Liver (tissue), 9 donors: ENCODE results near the gene KRTAP13-3. TPM values are rescaled to one million over a fixed set of nuclear protein-coding genes. Genes with fewer than 3 reads are reported as not detected.

ENCODE experiments used
- DNase-seq: peaks from one replicate; pipeline ENCODE4 v3.0.0-alpha.2; 2017; ENCODE audit warnings: low spot score
- H3K27ac ChIP-seq, 2 donors: one replicate each; pipeline ENCODE4 v1.7.0; 2013; ENCODE audit warnings: inconsistent platforms in 2 of 2, low read length in 2 of 2, control low read depth in 1 of 2, low read depth in 1 of 2, mild to moderate bottlenecking in 1 of 2
- H3K27me3 ChIP-seq, 4 donors: one replicate each; pipeline versions ENCODE4 v1.6.1 to v1.7.0; 2013; ENCODE audit warnings: low read length in 3 of 4, inconsistent platforms in 1 of 4, mild to moderate bottlenecking in 1 of 4, moderate library complexity in 1 of 4; ENCODE audit not compliant: control insufficient read depth in 4 of 4, insufficient read depth in 4 of 4
- H3K36me3 ChIP-seq, 4 donors: one replicate each; pipeline versions ENCODE4 v1.6.1 to v1.7.0; 2013; ENCODE audit warnings: low read length in 3 of 4, mild to moderate bottlenecking in 3 of 4, low read depth in 1 of 4, moderate library complexity in 1 of 4; ENCODE audit not compliant: control insufficient read depth in 4 of 4, insufficient read depth in 3 of 4
- H3K4me1 ChIP-seq, 4 donors: one replicate each; pipeline versions ENCODE4 v1.6.1 to v1.7.0; 2013; ENCODE audit warnings: low read length in 3 of 4, mild to moderate bottlenecking in 3 of 4, moderate library complexity in 1 of 4; ENCODE audit not compliant: control insufficient read depth in 4 of 4, insufficient read depth in 4 of 4
- H3K4me3 ChIP-seq, 3 donors: one replicate each; pipeline versions ENCODE4 v1.6.1 to v1.7.0; 2013; ENCODE audit warnings: low read length in 3 of 3, control low read depth in 1 of 3, low read depth in 1 of 3, mild to moderate bottlenecking in 1 of 3
- H3K9ac ChIP-seq, 2 donors: one replicate each; pipeline ENCODE4 v1.7.0; 2013; ENCODE audit warnings: low read length in 2 of 2, mild to moderate bottlenecking in 2 of 2, moderate library complexity in 2 of 2, control low read depth in 1 of 2, low read depth in 1 of 2
- H3K9me3 ChIP-seq, 4 donors: one replicate each; pipeline versions ENCODE4 v1.6.1 to v1.7.0; 2013; ENCODE audit warnings: low read length in 3 of 4; ENCODE audit not compliant: control insufficient read depth in 4 of 4
- EGR1 ChIP-seq, 2 donors: IDR thresholded peaks; 2 replicates each; pipeline ENCODE4 v1.6.1; 2016 to 2018; ENCODE audit warnings: antibody characterized with exemption in 2 of 2, low read depth in 2 of 2
- FOXA1 ChIP-seq: IDR thresholded peaks from 2 replicates; pipeline ENCODE4 v1.6.1; 2016; ENCODE audit warnings: antibody characterized with exemption
- FOXA2 ChIP-seq: IDR thresholded peaks from 2 replicates; pipeline ENCODE4 v1.6.1; 2016; ENCODE audit warnings: antibody characterized with exemption
- HNF4A ChIP-seq, 2 donors: conservative IDR thresholded peaks; 2 replicates each; pipeline ENCODE4 v1.6.1; 2016; ENCODE audit warnings: antibody characterized with exemption in 2 of 2, mild to moderate bottlenecking in 2 of 2
- HNF4G ChIP-seq: IDR thresholded peaks from 2 replicates; pipeline ENCODE4 v1.6.1; 2016; ENCODE audit warnings: antibody characterized with exemption
- JUND ChIP-seq, 2 donors: IDR thresholded peaks; 2 replicates each; pipeline ENCODE4 v1.6.1; 2016; ENCODE audit warnings: antibody characterized with exemption in 2 of 2
- NR2F2 ChIP-seq: IDR thresholded peaks from 2 replicates; pipeline ENCODE4 v1.6.1; 2016; ENCODE audit warnings: antibody characterized with exemption
- RAD21 ChIP-seq, 2 donors: IDR thresholded peaks; 2 replicates each; pipeline ENCODE4 v1.6.1; 2016; ENCODE audit warnings: antibody characterized with exemption in 2 of 2, mild to moderate bottlenecking in 2 of 2
- WGBS: extraction: QIAGEN DNeasy Blood & Tissue Kit; methylation state at CpG from one replicate; pipeline ENCODE4 v1.1.7; 2013; 5-methylcytosine and 5-hydroxymethylcytosine counted together
- polyA plus RNA-seq, 2 donors: library from polyadenylated mRNA; stranded (reverse) in 1 of 2; unstranded in 1 of 2; fragments of 200-250 nt in 1 of 2; fragments of >200 nt in 1 of 2; fragmentation: Nextera tagmentation in 1 of 2; extraction: Ambion mirVana in 1 of 2; gene quantifications; one replicate each; pipeline versions ENCODE4 v1.2.1 to v1.2.3, GENCODE V29; 2013 to 2015
- total RNA-seq, 2 donors: library from RNA; depleted of rRNA; stranded (reverse); fragments of >200 nt; gene quantifications; one replicate each; pipeline ENCODE4 v1.2.3, GENCODE V29; 2014
- TF ChIP-seq, protein P1 (sequence below): IDR thresholded peaks from 2 replicates; pipeline ENCODE4 v1.6.1; 2016; ENCODE audit warnings: antibody characterized with exemption, mild to moderate bottlenecking
- TF ChIP-seq, protein P2 (sequence below): IDR thresholded peaks from 2 replicates; pipeline ENCODE4 v1.6.1; 2016; ENCODE audit warnings: antibody characterized with exemption
- donor health status: healthy.
- donor health status: healthy.
- donor health status: healthy.
- donor health status: healthy.
- donor health status: healthy.

The KRTAP13-3 gene
- total and polyA plus RNA-seq, 4 donors = not detected

DNA sequence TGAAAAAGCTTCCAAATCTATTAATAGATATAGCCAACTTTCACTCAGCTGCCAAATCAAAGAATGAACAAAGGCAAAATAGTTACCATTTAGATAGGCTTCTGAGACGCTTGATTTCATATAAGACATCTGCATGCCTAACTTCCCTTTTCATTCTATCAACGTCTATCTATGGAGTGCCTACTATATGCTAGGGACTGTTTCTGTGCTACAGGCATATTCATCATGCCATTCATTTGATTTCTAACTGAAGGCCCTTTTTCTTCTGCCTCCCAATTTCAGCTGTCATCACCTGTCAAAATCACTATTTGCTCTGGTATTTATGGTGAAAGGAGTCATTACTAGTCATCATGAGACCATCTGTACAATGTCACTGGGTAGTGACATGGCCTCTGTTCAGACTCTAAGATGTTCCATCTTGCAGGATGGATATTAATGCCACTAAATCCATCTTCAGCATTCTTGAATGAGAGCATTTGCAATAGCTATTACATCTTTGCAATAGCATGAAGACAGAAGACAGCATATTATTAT lies 34.2 kb downstream of the KRTAP13-3 start:
- Histone ChIP-seq H3K9me3 (no peaks in the 10 kb centered on the region), H3K27ac (no peak overlapping the region), H3K27me3 (peaks cover 0 to 2% (median 0%) of the 10 kb centered on the region in 4 donors), H3K9ac (no peak overlapping the region), H3K4me1 (no peaks in the 10 kb centered on the region), H3K4me3 (no peak overlapping the region), H3K36me3 (no peaks in the 10 kb centered on the region)
- no peak for DNase-seq
- WGBS = 66% methylated on average over 2 of the region's 2 CpGs
- no peak for TF ChIP-seq HNF4G

DNA sequence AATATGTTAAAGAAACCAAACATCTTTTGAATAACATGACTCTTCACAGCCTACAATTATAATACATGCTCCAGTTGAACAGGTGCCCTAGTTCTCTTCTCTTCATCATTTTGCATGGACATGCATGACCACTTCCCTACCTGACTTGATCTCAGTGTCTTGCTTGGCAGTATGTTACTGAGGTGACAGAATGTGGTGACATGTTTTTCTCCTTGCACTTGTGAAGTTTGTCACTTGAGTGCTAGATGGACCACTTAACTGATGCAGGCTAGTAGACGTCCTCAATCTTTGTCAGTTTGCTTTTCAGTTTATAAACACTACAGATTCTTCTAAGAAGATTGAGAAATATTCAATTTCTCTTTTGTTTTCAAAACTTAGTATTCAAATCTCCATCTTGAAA lies 43.5 kb downstream of the KRTAP13-3 start:
- H3K4me1 ChIP-seq = no peaks in the 10 kb centered on the region
- H3K27ac ChIP-seq = no peak overlapping the region
- no peaks in the 10 kb centered on the region for H3K36me3 ChIP-seq
- 33% methylated on average over 1 of the region's 1 CpG for WGBS
- no peak overlapping the region for H3K9ac ChIP-seq
- no peak for DNase-seq
- H3K9me3 ChIP-seq = no peaks in the 10 kb centered on the region
- H3K4me3 ChIP-seq = no peak overlapping the region
- H3K27me3 ChIP-seq = peaks cover 0 to 4% (median 0%) of the 10 kb centered on the region in 4 donors
- no peak for TF ChIP-seq FOXA2
- no peak for TF ChIP-seq JUND (IDR thresholded peaks at IDR 0.05)
- no peak for TF ChIP-seq FOXA1
- no peak for TF ChIP-seq HNF4A (conservative IDR thresholded peaks at IDR 0.05)
- TF ChIP-seq NR2F2 = no peak
- TF ChIP-seq EGR1 (IDR thresholded peaks at IDR 0.05; ENCODE audit: low read depth in 2 of 2) = no peak
- TF ChIP-seq RAD21 (IDR thresholded peaks at IDR 0.05) = no peak
- TF ChIP-seq, protein P1, sequence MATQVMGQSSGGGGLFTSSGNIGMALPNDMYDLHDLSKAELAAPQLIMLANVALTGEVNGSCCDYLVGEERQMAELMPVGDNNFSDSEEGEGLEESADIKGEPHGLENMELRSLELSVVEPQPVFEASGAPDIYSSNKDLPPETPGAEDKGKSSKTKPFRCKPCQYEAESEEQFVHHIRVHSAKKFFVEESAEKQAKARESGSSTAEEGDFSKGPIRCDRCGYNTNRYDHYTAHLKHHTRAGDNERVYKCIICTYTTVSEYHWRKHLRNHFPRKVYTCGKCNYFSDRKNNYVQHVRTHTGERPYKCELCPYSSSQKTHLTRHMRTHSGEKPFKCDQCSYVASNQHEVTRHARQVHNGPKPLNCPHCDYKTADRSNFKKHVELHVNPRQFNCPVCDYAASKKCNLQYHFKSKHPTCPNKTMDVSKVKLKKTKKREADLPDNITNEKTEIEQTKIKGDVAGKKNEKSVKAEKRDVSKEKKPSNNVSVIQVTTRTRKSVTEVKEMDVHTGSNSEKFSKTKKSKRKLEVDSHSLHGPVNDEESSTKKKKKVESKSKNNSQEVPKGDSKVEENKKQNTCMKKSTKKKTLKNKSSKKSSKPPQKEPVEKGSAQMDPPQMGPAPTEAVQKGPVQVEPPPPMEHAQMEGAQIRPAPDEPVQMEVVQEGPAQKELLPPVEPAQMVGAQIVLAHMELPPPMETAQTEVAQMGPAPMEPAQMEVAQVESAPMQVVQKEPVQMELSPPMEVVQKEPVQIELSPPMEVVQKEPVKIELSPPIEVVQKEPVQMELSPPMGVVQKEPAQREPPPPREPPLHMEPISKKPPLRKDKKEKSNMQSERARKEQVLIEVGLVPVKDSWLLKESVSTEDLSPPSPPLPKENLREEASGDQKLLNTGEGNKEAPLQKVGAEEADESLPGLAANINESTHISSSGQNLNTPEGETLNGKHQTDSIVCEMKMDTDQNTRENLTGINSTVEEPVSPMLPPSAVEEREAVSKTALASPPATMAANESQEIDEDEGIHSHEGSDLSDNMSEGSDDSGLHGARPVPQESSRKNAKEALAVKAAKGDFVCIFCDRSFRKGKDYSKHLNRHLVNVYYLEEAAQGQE = no peak
- TF ChIP-seq, protein P2, sequence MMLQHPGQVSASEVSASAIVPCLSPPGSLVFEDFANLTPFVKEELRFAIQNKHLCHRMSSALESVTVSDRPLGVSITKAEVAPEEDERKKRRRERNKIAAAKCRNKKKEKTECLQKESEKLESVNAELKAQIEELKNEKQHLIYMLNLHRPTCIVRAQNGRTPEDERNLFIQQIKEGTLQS = no peak

Other genes with a start within 250 kb of the KRTAP13-3 start
- gene CLDN8, start 209.8 kb downstream of the KRTAP13-3 start, total RNA-seq = not detected
- under 1 TPM in 1 of 2 donors, not detected in 1; 0.10 TPM for gene CLDN8, start 209.8 kb downstream of the KRTAP13-3 start, polyA plus RNA-seq
- gene KRTAP24-1, start 143.0 kb downstream of the KRTAP13-3 start, total RNA-seq = not detected
- gene KRTAP24-1, start 143.0 kb downstream of the KRTAP13-3 start, polyA plus RNA-seq = not detected
- gene KRTAP25-1, start 136.4 kb downstream of the KRTAP13-3 start, total RNA-seq = not detected
- not detected for gene KRTAP25-1, start 136.4 kb downstream of the KRTAP13-3 start, polyA plus RNA-seq
- not detected for gene KRTAP26-1, start 105.6 kb downstream of the KRTAP13-3 start, total RNA-seq
- gene KRTAP26-1, start 105.6 kb downstream of the KRTAP13-3 start, polyA plus RNA-seq = not detected
- gene KRTAP27-1, start 88.2 kb downstream of the KRTAP13-3 start, total RNA-seq = not detected
- not detected for gene KRTAP27-1, start 88.2 kb downstream of the KRTAP13-3 start, polyA plus RNA-seq
- gene KRTAP23-1, start 77.3 kb downstream of the KRTAP13-3 start, total RNA-seq = not detected
- not detected for gene KRTAP23-1, start 77.3 kb downstream of the KRTAP13-3 start, polyA plus RNA-seq
- not detected for gene KRTAP13-2, start 53.7 kb downstream of the KRTAP13-3 start, total RNA-seq
- gene KRTAP13-2, start 53.7 kb downstream of the KRTAP13-3 start, polyA plus RNA-seq = not detected
- not detected for gene KRTAP13-1, start 29.9 kb downstream of the KRTAP13-3 start, total RNA-seq
- not detected for gene KRTAP13-1, start 29.9 kb downstream of the KRTAP13-3 start, polyA plus RNA-seq
- gene KRTAP13-4, start 4.3 kb upstream of the KRTAP13-3 start, total RNA-seq = not detected
- gene KRTAP13-4, start 4.3 kb upstream of the KRTAP13-3 start, polyA plus RNA-seq = not detected
- not detected for gene KRTAP15-1, start 14.3 kb upstream of the KRTAP13-3 start, total RNA-seq
- not detected for gene KRTAP15-1, start 14.3 kb upstream of the KRTAP13-3 start, polyA plus RNA-seq
- gene KRTAP19-1, start 54.4 kb upstream of the KRTAP13-3 start, total RNA-seq = not detected
- not detected for gene KRTAP19-1, start 54.4 kb upstream of the KRTAP13-3 start, polyA plus RNA-seq
- gene KRTAP19-2, start 61.5 kb upstream of the KRTAP13-3 start, total RNA-seq = not detected
- not detected for gene KRTAP19-2, start 61.5 kb upstream of the KRTAP13-3 start, polyA plus RNA-seq
- not detected for gene KRTAP19-3, start 66.1 kb upstream of the KRTAP13-3 start, total RNA-seq
- gene KRTAP19-3, start 66.1 kb upstream of the KRTAP13-3 start, polyA plus RNA-seq = not detected
- gene KRTAP19-4, start 71.2 kb upstream of the KRTAP13-3 start, total RNA-seq = not detected
- not detected for gene KRTAP19-4, start 71.2 kb upstream of the KRTAP13-3 start, polyA plus RNA-seq
- not detected for gene KRTAP19-5, start 76.2 kb upstream of the KRTAP13-3 start, total RNA-seq
- gene KRTAP19-5, start 76.2 kb upstream of the KRTAP13-3 start, polyA plus RNA-seq = not detected
- gene KRTAP19-6, start 115.9 kb upstream of the KRTAP13-3 start, total RNA-seq = not detected
- gene KRTAP19-6, start 115.9 kb upstream of the KRTAP13-3 start, polyA plus RNA-seq = not detected
- not detected for gene KRTAP19-7, start 135.4 kb upstream of the KRTAP13-3 start, total RNA-seq
- gene KRTAP19-7, start 135.4 kb upstream of the KRTAP13-3 start, polyA plus RNA-seq = not detected
- not detected for gene KRTAP22-2, start 164.5 kb upstream of the KRTAP13-3 start, total RNA-seq
- not detected for gene KRTAP22-2, start 164.5 kb upstream of the KRTAP13-3 start, polyA plus RNA-seq
- not detected for gene KRTAP6-3, start 166.5 kb upstream of the KRTAP13-3 start, total RNA-seq
- not detected for gene KRTAP6-3, start 166.5 kb upstream of the KRTAP13-3 start, polyA plus RNA-seq
- not detected for gene KRTAP6-2, start 173.0 kb upstream of the KRTAP13-3 start, total RNA-seq
- gene KRTAP6-2, start 173.0 kb upstream of the KRTAP13-3 start, polyA plus RNA-seq = not detected
- not detected for gene KRTAP22-1, start 175.2 kb upstream of the KRTAP13-3 start, total RNA-seq
- gene KRTAP22-1, start 175.2 kb upstream of the KRTAP13-3 start, polyA plus RNA-seq = not detected
- gene KRTAP6-1, start 188.0 kb upstream of the KRTAP13-3 start, total RNA-seq = not detected
- not detected for gene KRTAP6-1, start 188.0 kb upstream of the KRTAP13-3 start, polyA plus RNA-seq
- gene KRTAP20-1, start 190.5 kb upstream of the KRTAP13-3 start, total RNA-seq = not detected
- gene KRTAP20-1, start 190.5 kb upstream of the KRTAP13-3 start, polyA plus RNA-seq = not detected
- not detected for gene KRTAP20-4, start 194.7 kb upstream of the KRTAP13-3 start, total RNA-seq
- gene KRTAP20-4, start 194.7 kb upstream of the KRTAP13-3 start, polyA plus RNA-seq = not detected
- gene KRTAP20-2, start 209.3 kb upstream of the KRTAP13-3 start, total RNA-seq = not detected
- gene KRTAP20-2, start 209.3 kb upstream of the KRTAP13-3 start, polyA plus RNA-seq = not detected
- not detected for gene KRTAP20-3, start 216.9 kb upstream of the KRTAP13-3 start, total RNA-seq
- not detected for gene KRTAP20-3, start 216.9 kb upstream of the KRTAP13-3 start, polyA plus RNA-seq